Measurements from ENCODE around the gene SVOPL.
"Not testable (repeated sequence)": the region's sequence is repeated elsewhere in the genome, so short reads cannot be mapped to it uniquely, and the experiment has no call there.

SVOPL gene

DNA sequence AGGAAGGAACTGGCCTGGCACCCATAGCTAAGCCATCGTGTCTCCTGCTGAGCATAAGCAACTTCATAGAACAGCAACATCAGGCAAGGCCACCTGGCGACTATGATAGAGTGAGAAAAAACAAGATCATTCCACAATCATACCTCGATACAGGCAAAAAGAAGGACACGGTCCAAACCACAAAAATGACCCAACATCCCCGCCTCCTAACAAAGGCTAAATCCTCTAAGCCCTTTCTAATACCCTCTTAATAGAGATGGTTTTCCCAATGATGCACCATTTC is 40.2 kb upstream of the SVOPL start:
- no peak for DNase-seq (ENCODE audit: low read depth)
- H3K4me3 ChIP-seq (ENCODE audit: low read length), result no peak overlapping the region
- TF ChIP-seq, protein P1, sequence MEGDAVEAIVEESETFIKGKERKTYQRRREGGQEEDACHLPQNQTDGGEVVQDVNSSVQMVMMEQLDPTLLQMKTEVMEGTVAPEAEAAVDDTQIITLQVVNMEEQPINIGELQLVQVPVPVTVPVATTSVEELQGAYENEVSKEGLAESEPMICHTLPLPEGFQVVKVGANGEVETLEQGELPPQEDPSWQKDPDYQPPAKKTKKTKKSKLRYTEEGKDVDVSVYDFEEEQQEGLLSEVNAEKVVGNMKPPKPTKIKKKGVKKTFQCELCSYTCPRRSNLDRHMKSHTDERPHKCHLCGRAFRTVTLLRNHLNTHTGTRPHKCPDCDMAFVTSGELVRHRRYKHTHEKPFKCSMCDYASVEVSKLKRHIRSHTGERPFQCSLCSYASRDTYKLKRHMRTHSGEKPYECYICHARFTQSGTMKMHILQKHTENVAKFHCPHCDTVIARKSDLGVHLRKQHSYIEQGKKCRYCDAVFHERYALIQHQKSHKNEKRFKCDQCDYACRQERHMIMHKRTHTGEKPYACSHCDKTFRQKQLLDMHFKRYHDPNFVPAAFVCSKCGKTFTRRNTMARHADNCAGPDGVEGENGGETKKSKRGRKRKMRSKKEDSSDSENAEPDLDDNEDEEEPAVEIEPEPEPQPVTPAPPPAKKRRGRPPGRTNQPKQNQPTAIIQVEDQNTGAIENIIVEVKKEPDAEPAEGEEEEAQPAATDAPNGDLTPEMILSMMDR (IDR thresholded peaks at IDR 0.05; ENCODE audit: insufficient read depth, low read depth, low read length, missing control alignments), result no peak

DNA sequence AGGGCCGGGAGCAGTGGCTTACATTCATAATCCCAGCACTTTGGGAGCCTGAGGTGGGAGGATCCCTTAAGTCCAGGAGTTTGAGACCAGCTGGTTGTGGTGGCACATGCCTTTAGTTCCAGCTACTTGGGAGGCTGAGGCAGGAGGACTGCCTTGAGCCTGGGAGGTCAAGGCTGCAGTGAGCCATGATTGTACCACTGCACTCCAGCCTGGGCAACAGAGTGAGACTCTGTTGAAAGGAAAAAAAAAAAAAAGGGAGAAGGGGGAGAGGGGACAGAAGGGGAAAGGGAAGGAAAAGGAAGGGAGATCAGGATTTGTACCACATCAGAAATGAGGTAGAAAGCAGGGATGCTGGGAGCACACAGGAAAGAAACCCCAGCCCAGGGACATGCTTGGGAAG is 38.7 kb upstream of the SVOPL start:
- H3K4me3 ChIP-seq (ENCODE audit: low read length), result no peak overlapping the region
- no peak for DNase-seq (ENCODE audit: low read depth)
- TF ChIP-seq, protein P1 (IDR thresholded peaks at IDR 0.05; ENCODE audit: insufficient read depth, low read depth, low read length, missing control alignments), result no peak

DNA sequence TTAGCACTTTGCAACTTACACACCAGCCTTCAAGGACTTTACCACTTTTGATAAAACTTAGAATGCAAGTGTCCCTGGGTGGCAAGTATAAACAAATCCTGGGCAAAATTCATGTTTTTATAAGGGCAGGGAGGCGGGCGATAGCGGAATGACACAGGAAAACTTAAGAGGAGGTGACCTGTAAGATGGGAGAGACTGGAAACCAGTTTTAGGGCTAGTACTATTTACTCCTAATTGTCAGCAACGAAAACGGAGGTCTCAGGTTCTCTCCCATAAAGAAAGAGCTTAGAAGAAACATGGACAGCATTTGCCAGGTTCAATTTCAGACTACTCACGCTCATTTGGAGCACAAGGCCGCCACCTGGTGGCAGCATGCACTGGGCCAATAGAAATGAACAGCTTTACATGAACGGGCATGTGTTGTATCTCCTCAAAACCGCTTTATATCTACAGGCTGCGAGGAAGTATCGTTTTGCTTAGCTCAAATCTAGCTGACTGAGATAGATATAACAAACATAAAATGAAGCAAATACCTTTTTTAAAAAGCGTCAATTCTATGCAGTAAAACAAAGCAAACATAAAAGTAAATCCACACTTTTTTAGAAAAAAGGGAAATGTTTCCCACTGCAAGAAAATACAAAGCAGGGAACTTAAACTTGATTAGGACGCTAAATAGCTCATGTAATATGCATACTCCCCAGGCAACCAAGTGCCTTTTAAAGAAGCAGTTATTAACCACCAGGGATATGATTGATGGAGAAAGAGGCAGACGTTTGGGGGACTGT is 37.6 kb upstream of the SVOPL start:
- H3K4me3 ChIP-seq (ENCODE audit: low read length), result no peak overlapping the region
- TF ChIP-seq, protein P1 (IDR thresholded peaks at IDR 0.05; ENCODE audit: insufficient read depth, low read depth, low read length, missing control alignments), result peak; percentile 99
- peak; percentile 86 for DNase-seq (ENCODE audit: low read depth)

DNA sequence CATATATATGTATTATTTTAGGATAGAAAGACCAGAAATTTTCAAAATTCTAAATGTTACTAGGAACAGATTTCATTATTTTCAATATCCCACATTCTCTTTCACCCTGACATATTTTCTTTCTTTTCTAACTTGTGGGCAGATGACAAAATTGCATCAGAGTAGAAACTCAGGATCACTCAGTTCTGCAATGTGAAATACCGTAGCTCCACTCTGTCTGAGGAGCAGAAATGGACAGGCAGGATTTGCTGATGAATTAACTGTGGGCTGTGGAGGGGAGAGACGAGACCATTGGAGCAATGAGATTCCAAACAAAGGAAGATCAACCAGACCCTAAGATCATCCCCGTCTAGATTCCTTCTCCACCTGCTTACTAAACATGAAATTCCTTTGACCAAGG is 37.0 kb upstream of the SVOPL start:
- no peak for DNase-seq (ENCODE audit: low read depth)
- TF ChIP-seq, protein P1 (IDR thresholded peaks at IDR 0.05; ENCODE audit: insufficient read depth, low read depth, low read length, missing control alignments), result no peak
- no peak overlapping the region for H3K4me3 ChIP-seq (ENCODE audit: low read length)

DNA sequence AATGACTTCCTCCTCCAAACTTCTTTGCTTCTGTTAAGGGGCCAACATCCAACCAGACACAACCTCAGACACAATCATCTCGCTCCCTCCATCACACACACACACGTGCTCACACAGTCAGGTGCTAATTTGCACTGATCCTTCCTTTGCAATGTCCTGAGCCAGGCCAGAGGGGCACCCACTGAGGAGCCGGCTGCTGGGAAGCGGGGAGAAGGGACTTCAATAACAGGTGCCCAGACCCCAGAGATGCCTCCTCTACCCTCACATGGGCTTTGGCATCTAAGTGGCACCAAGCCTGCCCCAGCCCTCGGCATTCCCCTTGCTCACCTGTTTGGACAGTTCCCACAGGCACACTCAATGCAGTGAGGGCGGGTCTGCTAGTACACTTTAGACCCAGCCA is 34.2 kb upstream of the SVOPL start:
- no peak for DNase-seq (ENCODE audit: low read depth)
- no peak overlapping the region for H3K4me3 ChIP-seq (ENCODE audit: low read length)
- TF ChIP-seq, protein P1 (IDR thresholded peaks at IDR 0.05; ENCODE audit: insufficient read depth, low read depth, low read length, missing control alignments), result no peak

DNA sequence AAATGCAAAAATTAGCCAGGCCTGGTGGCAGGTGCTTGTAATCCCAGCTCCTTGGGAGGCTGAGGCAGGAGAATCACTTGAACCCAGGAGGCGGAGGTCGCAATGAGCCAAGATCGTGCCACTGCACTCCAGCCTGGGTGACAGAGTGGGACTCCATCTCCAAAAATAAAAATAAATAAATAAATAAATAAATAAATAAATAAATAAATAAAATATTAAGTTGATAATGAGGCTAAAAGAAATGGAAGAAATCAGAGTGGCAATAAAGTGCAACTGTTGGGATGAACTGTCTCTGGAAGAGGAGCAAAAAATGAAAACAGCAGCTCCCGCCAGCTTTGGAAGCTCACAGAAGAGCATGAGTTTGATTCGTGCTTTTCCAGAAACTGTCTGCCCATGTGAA is 30.6 kb upstream of the SVOPL start:
- DNase-seq (ENCODE audit: low read depth); H3K4me3 ChIP-seq (ENCODE audit: low read length): not testable (repeated sequence)

DNA sequence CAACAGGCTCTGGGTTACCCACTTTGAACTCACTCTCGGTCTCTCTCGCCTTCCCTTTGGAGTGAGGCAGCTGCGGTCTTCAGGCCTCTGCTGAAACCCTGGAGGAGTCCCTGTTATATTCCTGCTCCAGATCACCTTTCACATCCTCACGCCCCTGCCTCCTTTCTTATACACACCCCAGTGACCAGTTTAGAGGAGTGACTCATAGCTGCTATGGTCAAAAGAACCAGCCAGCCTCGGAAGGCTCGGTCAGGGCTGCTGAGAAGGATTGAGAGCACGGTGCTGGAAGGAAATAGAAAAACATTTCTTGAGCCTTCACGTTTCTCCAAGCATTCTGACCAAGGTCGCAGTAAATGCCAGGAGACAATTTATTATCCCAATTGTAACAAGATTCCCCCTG is 28.3 kb upstream of the SVOPL start:
- H3K4me3 ChIP-seq (ENCODE audit: low read length), result no peak overlapping the region
- DNase-seq (ENCODE audit: low read depth), result no peak
- TF ChIP-seq, protein P1 (IDR thresholded peaks at IDR 0.05; ENCODE audit: insufficient read depth, low read depth, low read length, missing control alignments), result no peak

Data from epithelial cell of esophagus (primary cell).